NCI-H1048 (cell line): ENCODE results near the gene C2.
"Not testable (repeated sequence)": the region's sequence is repeated elsewhere in the genome, so short reads cannot be mapped to it uniquely, and the experiment has no call there.

Experiments used
- DNase-seq: peaks from one replicate; lab custom pipeline; 2025; lab: John Stamatoyannopoulos, UW

C2 gene

DNA sequence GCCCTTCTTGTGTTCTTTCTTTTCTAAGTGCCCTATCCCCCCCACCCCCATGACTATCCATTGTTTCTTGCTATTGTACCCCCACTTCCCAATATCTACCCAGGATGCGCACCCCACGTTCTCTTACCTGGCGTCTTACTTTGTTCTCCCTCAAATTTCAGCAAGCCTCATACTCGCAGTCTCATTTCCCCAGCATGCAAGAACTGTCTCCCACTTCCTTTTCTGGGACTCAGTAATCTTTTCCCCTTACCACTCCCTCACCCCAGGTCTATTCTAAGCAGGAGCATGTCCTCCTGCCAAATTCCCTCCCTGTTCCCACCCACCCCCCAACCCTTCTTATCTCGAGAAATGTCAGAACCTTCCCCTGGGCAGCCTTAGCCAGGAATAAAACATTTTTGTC is 28.3 kb upstream of the C2 start:
- DNase-seq: no peak

DNA sequence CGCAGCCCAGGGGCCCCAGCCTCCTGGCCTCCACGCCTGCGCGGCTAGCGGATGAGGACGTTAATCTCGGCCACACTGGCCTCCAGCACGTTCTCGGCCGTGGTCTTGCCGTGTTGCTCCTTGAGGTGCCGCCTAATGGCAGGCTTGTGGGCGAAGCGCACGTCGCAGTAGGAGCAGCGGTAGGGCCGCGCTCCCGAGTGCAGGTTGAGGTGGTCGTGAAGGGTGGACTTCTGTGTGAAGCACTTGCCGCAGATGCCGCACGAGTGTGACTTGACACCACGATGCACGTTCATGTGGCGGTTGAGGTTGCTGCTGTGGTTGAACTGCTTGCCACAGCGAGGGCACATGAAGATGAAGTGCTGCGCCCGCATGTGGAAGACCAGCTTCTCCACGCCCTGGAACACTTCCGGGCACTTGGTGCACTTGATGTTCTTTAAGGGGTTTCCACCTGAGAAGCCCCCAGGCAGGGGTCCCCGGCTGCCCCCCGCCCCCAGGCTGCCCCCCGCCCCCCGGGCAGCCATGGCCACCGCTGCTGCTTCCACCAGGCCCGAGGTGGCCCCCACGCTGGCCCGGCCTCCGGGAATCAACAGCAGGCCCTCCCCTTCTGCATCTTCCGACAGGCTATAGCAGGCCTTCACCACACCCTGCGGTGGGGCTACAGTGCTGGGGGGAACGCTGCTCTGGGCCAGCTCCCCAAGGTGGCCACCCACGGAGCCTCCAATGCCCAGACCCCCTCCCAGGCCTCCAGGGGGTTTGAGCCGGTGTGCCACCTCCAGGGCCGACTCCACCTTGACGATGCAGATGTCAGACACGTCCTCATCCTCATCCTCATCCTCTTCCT is 27.4 kb upstream of the C2 start:
- DNase-seq: no peak

- DNase-seq: no peak
Measured at GRCh38 chr6:31900917-31901414, 26.6 kb upstream of the C2 start.

GRCh38 chr6:31901415-31901952 is 26.0 kb upstream of the C2 start:
- no peak for DNase-seq

DNA sequence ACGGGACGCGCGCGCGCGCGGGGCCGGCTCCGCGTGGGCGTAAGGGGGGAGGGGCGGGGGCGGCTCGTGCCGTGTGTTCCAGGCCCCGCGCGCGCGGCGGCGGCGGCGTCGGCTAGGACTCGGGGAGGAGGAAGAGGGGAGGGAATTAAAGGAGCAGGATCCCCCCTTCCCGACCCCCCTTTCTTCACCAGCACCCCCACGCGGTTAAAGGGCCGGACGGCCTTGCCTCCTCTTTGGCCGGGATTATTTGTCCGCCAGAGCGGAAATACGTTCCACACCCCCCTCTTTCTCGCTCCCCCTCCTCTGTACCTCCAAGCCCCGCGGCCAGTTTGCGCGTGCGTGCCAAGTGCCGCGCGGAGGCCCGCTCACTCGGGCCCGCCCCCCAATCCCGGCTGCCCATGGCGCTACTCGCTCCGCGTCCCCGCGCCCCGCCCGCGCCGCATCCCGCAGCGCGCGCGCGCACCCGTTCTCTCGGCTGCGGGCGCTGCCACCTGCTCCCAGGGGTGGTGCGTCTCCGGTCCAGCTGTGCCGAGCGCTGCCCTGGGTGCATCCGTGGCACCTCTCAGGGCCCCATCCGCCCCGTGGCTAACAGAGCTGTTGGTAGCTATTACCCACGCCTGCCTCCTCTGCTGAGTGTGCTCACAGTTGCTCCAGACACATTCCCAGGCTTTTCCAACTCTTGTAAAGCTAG is 25.4 kb upstream of the C2 start, which contains the start of gene ZBTB12:
ZBTB12 (minus strand) TSS at position 134 of the 691 bp plus-strand sequence. CDS start 781 bp downstream, outside the sequence.
- DNase-seq: peak; percentile 85

DNA sequence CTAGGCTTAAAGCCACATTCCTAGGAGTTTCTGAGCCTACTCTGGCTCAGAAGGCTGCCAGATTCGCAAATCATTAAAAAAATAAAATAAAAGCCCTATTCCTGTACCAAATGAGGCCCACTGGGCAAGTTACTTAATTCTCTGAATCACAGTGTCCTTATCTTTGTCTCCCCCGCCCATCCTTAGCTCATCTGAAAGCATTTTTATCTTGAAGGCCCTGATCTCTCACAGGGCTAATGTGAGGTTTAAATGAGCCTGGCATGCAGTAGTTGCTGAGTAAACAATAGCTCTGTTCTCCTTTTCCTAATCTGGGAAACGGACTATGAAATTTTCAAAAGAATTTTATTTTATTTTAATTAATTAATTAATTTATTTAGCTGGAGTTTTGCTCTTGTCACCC is 23.6 kb upstream of the C2 start:
- no peak for DNase-seq

DNA sequence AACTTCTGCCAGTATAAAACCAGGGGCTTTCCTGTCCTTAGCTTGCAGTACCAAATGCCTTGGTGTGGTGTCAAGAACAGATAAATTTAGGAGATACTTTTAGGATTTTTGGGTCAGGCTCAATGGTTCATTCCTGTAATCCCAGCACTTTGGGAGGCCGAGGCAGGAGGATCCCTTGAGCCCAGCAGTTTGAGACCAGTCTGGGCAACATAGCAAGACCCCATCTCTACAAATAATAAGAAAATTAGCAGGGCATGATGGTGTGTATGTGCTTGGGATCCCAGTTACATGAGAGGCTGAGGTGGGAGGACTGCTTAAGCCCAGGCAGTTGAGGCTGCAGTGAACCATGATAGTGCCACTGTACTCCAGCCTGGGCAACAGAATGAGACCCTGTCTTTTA is 22.5 kb upstream of the C2 start:
- DNase-seq: no peak

DNA sequence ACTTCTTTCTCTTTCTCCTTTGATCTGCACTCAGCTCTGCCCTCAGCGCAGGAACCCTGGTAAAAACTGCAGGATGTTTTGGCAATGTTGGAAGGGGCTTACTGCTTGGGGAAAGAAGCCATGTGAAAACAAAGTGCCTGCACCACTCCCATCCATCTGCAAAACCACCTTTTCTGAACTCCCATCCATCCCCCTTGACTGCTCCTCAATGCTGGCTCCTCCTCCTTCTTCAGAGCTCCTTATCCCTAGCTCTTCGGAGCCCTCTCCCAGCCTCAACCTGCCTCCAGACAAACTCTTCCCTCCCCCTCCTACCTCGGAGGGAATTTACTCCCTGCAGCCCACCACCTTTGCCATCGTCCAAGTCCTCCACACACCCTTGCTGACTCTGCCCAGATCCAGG is 21.4 kb upstream of the C2 start:
- DNase-seq: no peak

GRCh38 chr6:31906727-31907126 is 20.8 kb upstream of the C2 start:
- DNase-seq: not testable (repeated sequence)

- no peak for DNase-seq
Measured at GRCh38 chr6:31907158-31907813, 20.2 kb upstream of the C2 start.

- not testable (repeated sequence) for DNase-seq
Measured at GRCh38 chr6:31908255-31908654, 19.3 kb upstream of the C2 start.

- DNase-seq: no peak
Measured at GRCh38 chr6:31908791-31909190, 18.7 kb upstream of the C2 start.

DNA sequence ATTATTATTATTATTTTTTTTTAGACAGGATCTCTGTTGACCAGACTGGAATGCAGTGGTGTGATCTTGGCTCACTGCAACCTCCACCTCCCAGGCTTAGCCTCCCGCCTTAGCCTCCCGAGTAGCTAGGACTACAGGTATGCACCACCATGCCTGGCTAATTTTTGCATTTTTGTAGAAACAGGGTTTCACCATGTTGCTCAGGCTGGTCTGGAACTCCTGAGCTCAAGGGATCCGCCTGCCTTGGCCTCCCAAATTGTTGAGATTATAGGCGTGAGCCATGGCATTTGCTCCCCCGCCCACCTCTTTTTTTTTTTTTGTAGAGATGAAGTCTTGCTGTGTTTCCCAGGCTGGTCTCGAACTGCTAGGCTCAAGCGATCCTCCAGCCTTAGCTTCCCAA is 18.2 kb upstream of the C2 start:
- DNase-seq: not testable (repeated sequence)

- no peak for DNase-seq
Measured at GRCh38 chr6:31911826-31912585, 15.5 kb upstream of the C2 start.

DNA sequence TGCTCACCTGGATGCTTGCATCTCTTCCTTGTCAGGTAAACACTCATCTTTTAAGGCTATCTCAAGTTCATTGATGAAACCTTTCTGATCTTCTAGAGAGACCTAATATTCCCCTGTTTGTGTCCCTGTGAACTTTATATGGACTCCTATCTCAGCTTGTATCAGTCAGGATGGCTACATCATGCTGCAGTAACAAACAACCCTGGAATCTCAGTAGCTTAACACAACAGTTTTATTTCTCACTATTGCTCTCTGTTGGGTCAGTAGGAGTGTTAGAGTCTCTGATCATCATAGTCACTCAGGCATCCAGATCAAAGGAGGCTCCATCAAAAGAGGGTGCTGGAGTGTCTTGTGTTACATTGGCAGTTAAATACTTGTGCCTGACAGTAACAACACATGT is 12.2 kb upstream of the C2 start:
- DNase-seq: no peak

GRCh38 chr6:31915756-31916155 is 11.8 kb upstream of the C2 start:
- no peak for DNase-seq

DNA sequence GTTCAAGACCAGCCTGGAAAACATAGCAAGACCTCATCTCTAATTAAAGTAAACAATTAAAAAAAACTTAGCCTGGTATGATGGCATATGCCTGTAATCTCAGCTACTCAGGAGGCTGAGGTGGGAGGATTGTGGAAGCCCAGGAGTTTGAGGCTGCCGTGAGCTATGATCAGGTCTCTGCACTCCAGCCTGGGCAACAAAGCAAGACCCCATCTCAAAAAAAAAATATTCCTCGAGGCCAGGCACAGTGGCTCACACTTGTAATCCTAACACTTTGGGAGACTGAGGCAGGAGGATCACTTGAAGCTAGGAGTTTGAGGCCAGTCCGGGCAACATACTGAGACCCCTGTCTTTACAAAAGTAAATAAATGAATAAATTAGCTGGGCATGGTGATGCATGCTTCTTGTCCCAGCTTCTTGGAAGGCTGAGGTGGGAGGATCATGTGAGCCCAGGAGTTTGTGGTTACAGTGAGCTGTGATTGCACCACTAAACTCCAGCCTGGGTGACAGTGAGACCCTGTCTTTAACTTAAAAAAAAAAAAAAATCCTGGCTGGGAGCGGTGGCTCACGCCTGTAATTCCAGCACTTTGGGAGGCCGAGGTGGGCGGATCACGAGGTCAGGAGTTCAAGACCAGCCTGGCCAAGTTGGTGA is 9.3 kb upstream of the C2 start:
- no peak for DNase-seq

GRCh38 chr6:31919624-31920303 is 7.8 kb upstream of the C2 start:
- no peak for DNase-seq

- no peak for DNase-seq
Measured at GRCh38 chr6:31920811-31921210, 6.7 kb upstream of the C2 start.

DNA sequence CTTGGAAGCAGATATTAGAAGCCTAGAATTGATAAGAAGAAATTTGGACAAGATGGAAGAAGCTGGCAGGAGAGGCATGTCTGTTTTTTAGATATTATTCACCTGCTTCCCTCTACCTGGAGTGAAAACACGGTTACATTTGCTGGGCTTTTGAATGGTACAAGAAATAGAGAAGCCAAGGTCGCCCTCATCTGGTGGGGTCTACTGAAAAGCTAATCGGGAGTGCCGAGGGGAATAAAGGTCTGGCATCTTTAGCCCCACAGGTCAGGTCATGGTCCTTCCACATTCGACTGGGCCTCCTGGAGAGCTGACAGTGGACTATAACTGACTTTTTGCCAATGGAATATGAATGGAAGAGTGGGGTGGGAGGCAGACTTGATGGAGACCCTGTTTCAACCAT is 4.6 kb upstream of the C2 start:
- no peak for DNase-seq
